NCI-H2196 treated with DMSO at 0.1 percent for 48 hours (cell line): ENCODE measurements around the gene SLC66A2.

Source experiments
- DNase-seq: peaks from one replicate; lab custom pipeline; 2025; ENCODE audit not compliant: unreplicated experiment; lab: John Stamatoyannopoulos, UW

The SLC66A2 gene

GRCh38 chr18:79938196-79938595 lies 13.3 kb downstream of the SLC66A2 start:
- no peak for DNase-seq

GRCh38 chr18:79937103-79937860 lies 14.2 kb downstream of the SLC66A2 start:
- no peak for DNase-seq

- DNase-seq, result no peak
These were observed 14.8 kb downstream of the SLC66A2 start for GRCh38 chr18:79936641-79937040.

GRCh38 chr18:79935925-79936324 lies 15.5 kb downstream of the SLC66A2 start:
- DNase-seq, result no peak

GRCh38 chr18:79935499-79935898 lies 16.0 kb downstream of the SLC66A2 start:
- DNase-seq, result no peak

- DNase-seq, result no peak
These were observed 16.4 kb downstream of the SLC66A2 start for GRCh38 chr18:79935098-79935480.

- no peak for DNase-seq
These were observed 16.9 kb downstream of the SLC66A2 start for GRCh38 chr18:79934311-79935097.

- no peak for DNase-seq
These were observed 17.7 kb downstream of the SLC66A2 start for GRCh38 chr18:79933765-79934164.

- DNase-seq, result no peak
These were observed 18.5 kb downstream of the SLC66A2 start for GRCh38 chr18:79932907-79933306.

- no peak for DNase-seq
These were observed 20.0 kb downstream of the SLC66A2 start for GRCh38 chr18:79931475-79931874.

- DNase-seq, result no peak
These were observed 21.3 kb downstream of the SLC66A2 start for GRCh38 chr18:79930020-79930642.

GRCh38 chr18:79928563-79928960 lies 22.9 kb downstream of the SLC66A2 start:
- DNase-seq, result no peak

- DNase-seq, result no peak
These were observed 23.6 kb downstream of the SLC66A2 start for GRCh38 chr18:79927607-79928562.

GRCh38 chr18:79926715-79927606 lies 24.5 kb downstream of the SLC66A2 start:
- DNase-seq, result no peak

- no peak for DNase-seq
These were observed 25.1 kb downstream of the SLC66A2 start for GRCh38 chr18:79926306-79926705.

- DNase-seq, result peak; percentile 56
These were observed 26.4 kb downstream of the SLC66A2 start for GRCh38 chr18:79924814-79925731.

GRCh38 chr18:79923896-79924585 lies 27.4 kb downstream of the SLC66A2 start:
- DNase-seq, result no peak

- DNase-seq, result no peak
These were observed 28.5 kb downstream of the SLC66A2 start for GRCh38 chr18:79922971-79923411.
